MCF 10A (cell line): ENCODE measurements around the gene GLP2R. TPM values are rescaled to one million over a fixed set of nuclear protein-coding genes. Genes with fewer than 3 reads are reported as not detected.

ENCODE experiments used
- BruUV-seq: library from RNA; stranded (reverse); fragments of 400-500 nt; replicated peaks from 2 replicates; lab custom pipeline; 2021; lab: Mats Ljungman, UMichigan
- CTCF ChIA-PET: fragments of 300-600 bp; sonication (Branson Sonifier 250); formaldehyde crosslinking; extraction: SDS; loops from one replicate; lab custom pipeline; 2021; ENCODE audit warnings: antibody characterized with exemption, inconsistent platforms; lab: Yijun Ruan, JAX
- POLR2A ChIA-PET: fragments of 300-600, 350-650 bp; sonication (Branson Sonifier 250); formaldehyde crosslinking; extraction: SDS; loops from one replicate; lab custom pipeline; 2020; ENCODE audit warnings: antibody characterized with exemption, inconsistent platforms; lab: Yijun Ruan, JAX
- DNase-seq: peaks from one replicate; pipeline ENCODE4 v3.0.0-alpha.2; 2018; ENCODE audit not compliant: unreplicated experiment
- H3K27ac Mint-ChIP-seq: one replicate; pipeline ENCODE4 v1.8.0; 2022; ENCODE audit warnings: mild to moderate bottlenecking, low read depth, mixed read lengths; ENCODE audit not compliant: unreplicated experiment
- H3K27me3 Mint-ChIP-seq: one replicate; pipeline ENCODE4 v1.8.0; 2022; ENCODE audit warnings: mixed read lengths; ENCODE audit not compliant: insufficient read depth, unreplicated experiment
- H3K36me3 Mint-ChIP-seq: one replicate; pipeline ENCODE4 v1.8.0; 2022; ENCODE audit warnings: mild to moderate bottlenecking, moderate library complexity, mixed read lengths; ENCODE audit not compliant: insufficient read depth, unreplicated experiment
- H3K4me1 Mint-ChIP-seq: one replicate; pipeline ENCODE4 v1.8.0; 2022; ENCODE audit warnings: mixed read lengths; ENCODE audit not compliant: insufficient read depth, unreplicated experiment
- H3K4me3 Mint-ChIP-seq: one replicate; pipeline ENCODE4 v1.8.0; 2022; ENCODE audit warnings: mild to moderate bottlenecking, moderate library complexity, mixed read lengths; ENCODE audit not compliant: unreplicated experiment
- H3K9me3 Mint-ChIP-seq: one replicate; pipeline ENCODE4 v1.8.0; 2022; ENCODE audit warnings: mixed read lengths; ENCODE audit not compliant: unreplicated experiment
- intact Hi-C: fragments of 100-400 bp; cut with micrococcal nuclease; formaldehyde crosslinking; loops from 2 replicates; pipeline ENCODE4 v1.14.1; 2022
- total RNA-seq: library from RNA; stranded (reverse); gene quantifications from 2 replicates; pipeline ENCODE4 v1.2.3, GENCODE V29; 2022
- TF ChIP-seq, protein P1 (sequence below): fragments of 200-600 bp; IDR thresholded peaks from one replicate; pipeline ENCODE4 v1.8.0; 2022; ENCODE audit warnings: antibody characterized with exemption, mild to moderate bottlenecking; ENCODE audit not compliant: unreplicated experiment

Gene GLP2R
- total RNA-seq, 1 experiment from 2014 or later = 0.09 TPM

DNA sequence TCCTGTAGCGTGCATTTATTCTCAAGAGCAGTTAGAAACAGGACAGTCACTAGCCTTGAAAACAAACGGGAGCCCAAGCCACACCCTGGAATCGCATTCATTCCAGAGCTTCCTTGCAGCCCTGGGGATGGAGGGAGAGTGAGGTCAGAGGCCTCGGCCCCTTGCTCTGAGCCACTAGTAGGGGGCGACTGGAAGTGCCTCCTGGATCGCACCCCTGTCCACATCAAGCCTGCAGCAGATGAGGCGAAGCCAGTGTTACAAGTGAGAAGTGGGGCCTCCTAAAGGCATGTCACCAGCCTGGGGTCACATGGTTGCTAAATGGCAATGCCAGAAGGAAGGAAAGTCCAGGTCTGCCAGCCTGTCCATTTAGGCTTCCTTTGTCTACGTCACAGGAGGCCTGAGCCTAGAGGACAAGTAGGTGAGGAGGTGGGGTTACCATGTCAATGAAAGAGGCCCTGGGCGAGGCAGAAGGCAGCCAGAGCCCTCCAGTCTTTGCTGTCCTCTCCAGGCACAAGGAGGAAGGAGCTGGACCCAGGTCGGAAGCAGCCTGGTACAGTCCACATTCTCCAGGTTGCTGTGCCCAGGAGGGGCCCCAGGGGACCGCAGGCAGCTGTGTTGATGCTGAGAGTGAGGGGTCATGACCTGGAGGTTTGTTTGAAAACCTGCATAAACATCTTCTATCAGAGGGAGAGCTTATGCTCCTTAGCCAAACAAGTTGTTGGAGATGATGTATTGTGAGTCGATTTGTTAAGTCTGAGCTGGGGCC, 82.3 kb downstream of the GLP2R start:
- H3K27me3 Mint-ChIP-seq = no peaks in the 10 kb centered on the region
- POLR2A ChIA-PET = no interaction called here
- H3K36me3 Mint-ChIP-seq = no peaks in the 10 kb centered on the region
- no peaks in the 10 kb centered on the region for H3K4me1 Mint-ChIP-seq
- no TSS peak for BruUV-seq
- intact Hi-C loops = no loop called here
- peaks cover 16% of the 10 kb centered on the region for H3K9me3 Mint-ChIP-seq
- DNase-seq = no peak
- CTCF ChIA-PET = interaction anchor here (0.6 to 1.4 kb wide), 2 partner anchors 66 to 329 kb away, joined by 3 to 4 read pairs; no protein-coding TSS in a partner anchor
- TF ChIP-seq, protein P1, sequence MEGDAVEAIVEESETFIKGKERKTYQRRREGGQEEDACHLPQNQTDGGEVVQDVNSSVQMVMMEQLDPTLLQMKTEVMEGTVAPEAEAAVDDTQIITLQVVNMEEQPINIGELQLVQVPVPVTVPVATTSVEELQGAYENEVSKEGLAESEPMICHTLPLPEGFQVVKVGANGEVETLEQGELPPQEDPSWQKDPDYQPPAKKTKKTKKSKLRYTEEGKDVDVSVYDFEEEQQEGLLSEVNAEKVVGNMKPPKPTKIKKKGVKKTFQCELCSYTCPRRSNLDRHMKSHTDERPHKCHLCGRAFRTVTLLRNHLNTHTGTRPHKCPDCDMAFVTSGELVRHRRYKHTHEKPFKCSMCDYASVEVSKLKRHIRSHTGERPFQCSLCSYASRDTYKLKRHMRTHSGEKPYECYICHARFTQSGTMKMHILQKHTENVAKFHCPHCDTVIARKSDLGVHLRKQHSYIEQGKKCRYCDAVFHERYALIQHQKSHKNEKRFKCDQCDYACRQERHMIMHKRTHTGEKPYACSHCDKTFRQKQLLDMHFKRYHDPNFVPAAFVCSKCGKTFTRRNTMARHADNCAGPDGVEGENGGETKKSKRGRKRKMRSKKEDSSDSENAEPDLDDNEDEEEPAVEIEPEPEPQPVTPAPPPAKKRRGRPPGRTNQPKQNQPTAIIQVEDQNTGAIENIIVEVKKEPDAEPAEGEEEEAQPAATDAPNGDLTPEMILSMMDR = no peak
- no peak overlapping the region for H3K4me3 Mint-ChIP-seq
- H3K27ac Mint-ChIP-seq = no peak overlapping the region

DNA sequence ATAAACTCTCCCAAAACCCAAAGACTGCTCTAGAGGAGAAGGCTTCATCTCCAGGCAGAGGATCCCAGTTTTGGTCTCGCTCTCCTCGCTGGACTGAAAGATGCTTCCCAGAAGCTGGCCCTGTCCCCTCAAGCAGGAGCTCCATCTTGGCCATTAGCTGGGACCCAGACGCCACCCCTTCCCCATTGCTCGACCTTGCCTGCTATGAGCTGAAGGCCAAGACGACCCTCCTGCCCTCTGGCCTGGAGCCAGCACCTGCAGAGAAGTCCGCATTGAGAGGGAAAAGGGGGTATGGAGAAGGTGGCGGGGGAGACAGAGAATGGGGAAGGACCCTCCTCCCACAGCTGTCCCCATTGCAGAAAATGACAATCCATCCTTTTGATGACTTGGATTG, 82.9 kb downstream of the GLP2R start:
- no peak for DNase-seq
- Mint-ChIP-seq H3K36me3 (no peaks in the 10 kb centered on the region), H3K27me3 (no peaks in the 10 kb centered on the region), H3K9me3 (peaks cover 17% of the 10 kb centered on the region), H3K4me1 (no peaks in the 10 kb centered on the region), H3K27ac (no peak overlapping the region), H3K4me3 (no peak overlapping the region)
- TF ChIP-seq, protein P1 = no peak
- BruUV-seq = no TSS peak
- ChIA-PET CTCF (interaction anchor here (0.6 kb wide), 1 partner anchor 65 kb away, joined by 3 read pairs; no protein-coding TSS in a partner anchor), POLR2A (no interaction called here)
- intact Hi-C loops = no loop called here

DNA sequence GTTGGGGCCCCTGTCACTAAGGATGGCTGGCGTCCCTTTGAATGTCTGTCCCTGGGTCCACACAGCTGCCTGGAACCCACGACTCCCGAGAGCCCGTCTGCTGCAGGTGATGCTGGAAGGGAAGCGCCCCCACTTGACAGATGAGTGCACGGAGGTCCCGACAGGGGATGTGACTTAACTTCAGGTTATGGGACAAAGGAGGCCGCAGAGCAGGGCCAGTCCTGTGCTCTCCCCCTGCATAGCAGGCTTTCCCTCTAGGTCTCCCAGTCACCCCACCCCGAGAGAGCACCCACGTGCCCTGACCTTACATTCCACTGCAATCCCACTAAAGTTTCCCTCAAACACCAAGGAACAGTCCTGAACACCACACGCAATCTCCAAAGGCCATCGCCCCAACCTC, 85.4 kb downstream of the GLP2R start:
- CTCF ChIA-PET = no interaction called here
- no peak for DNase-seq
- H3K9me3 Mint-ChIP-seq = peaks cover 17% of the 10 kb centered on the region

More for the DNA sequence above, 85.4 kb downstream of the GLP2R start:
- BruUV-seq = no TSS peak
- Mint-ChIP-seq H3K4me1 (no peaks in the 10 kb centered on the region), H3K36me3 (peaks cover 1% of the 10 kb centered on the region), H3K27ac (no peak overlapping the region), H3K27me3 (no peaks in the 10 kb centered on the region), H3K4me3 (no peak overlapping the region)
- intact Hi-C loops = no loop called here
- TF ChIP-seq, protein P1 = no peak
- POLR2A ChIA-PET = no interaction called here
